GM19372 (cell line): Measurements from ENCODE around the gene SDCBP2.

Experiments used
- ATAC-seq: cut with Tn5 transposase; IDR thresholded peaks from one replicate; pipeline ENCODE4 v1.9.1; 2021; ENCODE audit warnings: mild to moderate bottlenecking, low read depth, moderate library complexity; ENCODE audit not compliant: unreplicated experiment

Gene SDCBP2

GRCh38 chr20:1328680-1329330, at the start of gene SDCBP2:
TSS of gene SDCBP2 (minus strand) at chr20:1329139. CDS start at chr20:1320416, 8,723 bp downstream.
- ATAC-seq, result no peak

DNA sequence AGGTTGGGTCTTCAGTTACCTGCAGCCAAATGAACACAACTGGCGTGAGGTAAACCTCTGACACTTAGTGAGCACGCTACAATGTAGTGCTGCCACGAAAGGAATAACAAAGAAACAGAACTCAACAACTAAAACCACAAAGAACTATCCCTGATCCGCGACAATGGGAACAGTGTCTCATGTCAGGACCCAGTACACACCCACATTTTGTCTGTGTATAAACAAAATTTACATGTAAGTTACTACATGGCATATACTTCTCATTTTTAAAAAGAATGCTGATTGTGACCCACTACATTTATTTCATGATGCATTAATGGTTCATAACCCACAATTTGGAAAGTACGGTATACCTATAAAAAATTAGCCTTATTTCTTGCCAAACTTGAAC, 49.8 kb upstream of the SDCBP2 start:
- ATAC-seq, result no peak

DNA sequence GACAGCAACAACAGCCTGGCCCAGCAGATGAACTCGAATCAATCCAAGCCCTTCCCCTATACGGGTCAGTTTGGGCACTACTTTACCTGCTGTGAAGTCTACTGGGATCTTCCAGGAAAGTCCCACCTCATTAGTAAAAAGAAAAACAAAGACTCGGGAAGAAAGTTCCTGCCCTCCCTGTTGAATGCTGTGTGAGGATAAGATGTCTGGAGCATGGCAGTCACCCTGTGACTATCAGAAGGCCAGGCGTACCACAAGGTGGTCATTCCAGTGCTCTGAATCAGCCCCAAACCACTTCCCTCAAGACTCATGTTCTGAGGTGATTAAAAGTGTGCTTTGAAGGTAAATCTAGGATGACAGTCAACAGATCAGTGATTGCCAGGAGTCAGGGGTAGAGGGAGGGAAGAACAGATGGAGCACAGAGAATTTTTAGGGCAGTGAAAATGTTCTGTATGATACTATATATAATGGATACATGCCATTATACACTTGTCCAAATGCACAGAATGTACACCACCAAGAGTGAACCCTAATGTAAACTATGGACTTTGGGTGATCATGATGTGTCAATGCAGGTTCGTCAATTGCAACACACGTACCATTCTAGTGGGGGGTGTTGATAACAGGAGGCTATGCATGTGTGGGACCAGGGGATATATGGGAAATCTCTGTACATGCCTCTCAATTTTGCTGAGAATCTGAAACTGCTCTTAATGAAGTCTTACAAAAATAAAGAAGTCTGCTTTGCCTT, 49.2 kb upstream of the SDCBP2 start:
- no peak for ATAC-seq

DNA sequence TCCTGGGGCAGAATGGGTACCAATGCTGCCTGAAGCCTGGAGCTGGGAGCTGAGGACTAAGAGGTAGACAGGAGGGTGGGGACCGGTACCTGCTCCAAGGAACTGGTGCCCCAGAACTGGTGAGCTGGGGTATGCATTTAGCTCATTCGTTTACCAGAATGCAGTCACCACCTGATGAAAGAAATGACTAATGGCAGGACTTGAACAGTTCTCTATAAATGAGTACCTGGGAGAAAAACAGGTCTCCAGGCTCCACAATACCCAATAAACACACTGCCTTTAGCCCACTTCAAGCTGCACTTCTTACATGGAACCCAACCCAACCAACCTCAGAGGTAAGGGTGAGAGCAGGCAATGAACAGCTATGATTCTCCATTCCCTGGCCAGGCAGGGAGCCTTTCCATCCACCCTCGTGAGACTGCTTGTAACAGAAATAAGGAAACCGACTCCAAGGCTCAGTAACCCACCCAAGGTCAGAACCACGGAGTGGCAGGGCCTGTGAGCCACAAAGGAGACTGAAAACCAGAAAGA, 48.5 kb upstream of the SDCBP2 start:
- no peak for ATAC-seq

DNA sequence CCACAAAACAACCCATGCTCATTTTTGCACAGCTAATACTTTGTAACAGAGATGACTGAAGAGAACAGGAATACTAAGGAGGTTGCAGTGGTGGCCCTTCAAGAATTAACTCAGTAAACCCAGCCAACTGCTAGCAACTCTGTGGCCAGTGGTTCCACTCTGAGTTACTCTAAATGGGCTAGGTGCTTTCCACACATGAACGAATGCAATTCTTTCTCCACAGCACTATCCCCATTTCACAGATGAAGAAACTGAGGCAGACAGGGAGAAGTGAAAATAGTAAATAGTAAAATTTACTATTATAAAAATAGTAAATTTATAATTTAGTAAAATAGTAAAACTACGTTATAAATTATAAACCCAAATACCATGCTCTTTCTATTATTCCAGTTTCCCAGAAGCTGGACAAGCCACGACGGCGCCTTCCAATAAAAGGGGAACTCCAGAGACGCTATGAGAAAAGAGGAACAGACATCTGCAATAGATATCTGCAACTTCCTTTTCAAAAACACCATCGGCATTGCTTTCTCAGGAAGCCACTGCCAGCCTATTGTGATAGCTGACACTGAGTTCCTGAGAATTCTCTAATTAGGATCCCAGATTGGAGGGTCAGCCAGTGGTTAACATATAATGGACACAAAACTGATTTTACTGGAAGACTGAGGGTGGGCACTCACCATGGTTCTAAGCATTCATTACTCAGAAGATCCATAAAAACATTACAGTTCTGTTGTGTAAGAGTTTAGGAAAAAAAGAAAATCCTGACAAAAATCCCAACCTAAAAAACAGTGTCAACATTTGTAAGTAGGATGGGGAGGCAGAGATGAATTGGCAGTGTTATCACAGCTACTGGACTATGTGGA, 47.7 kb upstream of the SDCBP2 start:
- no peak for ATAC-seq

- ATAC-seq, result no peak
These were observed 47.1 kb upstream of the SDCBP2 start for GRCh38 chr20:1376007-1376406.

GRCh38 chr20:1375515-1375914, 46.6 kb upstream of the SDCBP2 start:
- no peak for ATAC-seq

DNA sequence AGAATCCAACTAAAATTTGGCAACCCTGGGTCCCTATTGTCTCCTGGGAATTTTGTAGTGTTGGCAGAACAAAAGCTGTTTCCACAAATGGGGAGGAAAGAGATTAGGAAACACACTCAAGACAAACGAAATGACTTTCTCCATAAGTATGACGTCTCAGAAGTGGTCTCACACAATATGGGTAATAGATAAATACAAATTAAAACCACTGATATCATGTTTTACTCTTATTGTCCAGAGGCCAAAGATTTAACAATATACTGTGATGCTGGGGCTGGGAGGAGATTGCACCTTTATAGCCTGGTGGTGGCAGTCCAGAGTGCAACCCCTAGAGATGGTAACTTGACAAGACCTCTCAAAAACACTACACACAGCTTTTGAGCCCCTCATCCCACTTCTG, 45.3 kb upstream of the SDCBP2 start:
- ATAC-seq, result no peak

- no peak for ATAC-seq
These were observed 44.7 kb upstream of the SDCBP2 start for GRCh38 chr20:1373614-1374013.

- ATAC-seq, result no peak
These were observed 44.1 kb upstream of the SDCBP2 start for GRCh38 chr20:1373036-1373435.

- no peak for ATAC-seq
These were observed 43.0 kb upstream of the SDCBP2 start for GRCh38 chr20:1371830-1372539.

- no peak for ATAC-seq
These were observed 42.4 kb upstream of the SDCBP2 start for GRCh38 chr20:1371202-1371782.

DNA sequence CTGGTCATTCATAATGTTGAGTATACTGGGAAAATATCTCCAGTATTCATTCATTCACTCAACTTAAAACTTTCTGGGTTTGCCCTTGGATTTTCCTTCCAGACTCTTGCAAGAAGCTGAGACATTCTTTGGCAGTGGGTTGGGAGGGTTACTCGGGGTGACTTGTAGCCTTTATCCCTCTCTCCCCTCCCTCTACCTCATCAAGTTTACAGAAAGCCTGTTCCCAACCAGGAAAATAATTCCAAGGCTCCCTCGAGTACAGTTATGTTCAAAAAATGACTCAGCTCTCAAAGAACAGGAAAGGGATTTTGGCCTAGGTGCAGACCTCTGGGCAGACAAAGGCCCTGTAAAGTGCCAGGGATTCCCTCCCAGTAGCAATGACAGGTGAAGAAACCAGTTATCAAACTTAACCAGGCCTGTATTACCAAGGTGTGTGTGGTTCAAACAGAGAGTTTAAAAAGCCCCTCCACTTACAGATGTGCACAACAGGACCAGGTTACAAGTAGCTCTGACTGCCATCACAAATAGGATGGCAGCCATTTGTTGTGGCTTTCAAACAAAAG, 41.7 kb upstream of the SDCBP2 start:
- ATAC-seq, result no peak

DNA sequence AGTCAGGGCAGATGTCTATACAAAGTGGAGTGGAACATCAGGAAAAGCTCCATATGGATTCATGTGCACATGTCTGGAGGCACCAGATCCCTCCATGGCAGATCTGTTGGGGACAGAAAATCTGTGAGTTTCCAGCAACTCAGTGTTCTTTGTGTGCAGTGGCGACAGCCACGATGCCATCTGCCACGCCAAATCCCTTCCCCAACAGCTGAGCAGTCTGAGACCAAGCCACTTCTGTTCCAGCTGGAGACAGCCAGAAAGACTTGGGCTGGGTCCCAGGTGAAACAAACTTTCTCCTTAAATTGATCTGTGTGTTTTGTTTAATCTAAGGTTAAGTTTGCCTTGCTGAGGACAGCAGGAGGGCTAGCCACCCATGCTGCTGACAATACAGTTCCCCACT, 41.0 kb upstream of the SDCBP2 start:
- no peak for ATAC-seq

DNA sequence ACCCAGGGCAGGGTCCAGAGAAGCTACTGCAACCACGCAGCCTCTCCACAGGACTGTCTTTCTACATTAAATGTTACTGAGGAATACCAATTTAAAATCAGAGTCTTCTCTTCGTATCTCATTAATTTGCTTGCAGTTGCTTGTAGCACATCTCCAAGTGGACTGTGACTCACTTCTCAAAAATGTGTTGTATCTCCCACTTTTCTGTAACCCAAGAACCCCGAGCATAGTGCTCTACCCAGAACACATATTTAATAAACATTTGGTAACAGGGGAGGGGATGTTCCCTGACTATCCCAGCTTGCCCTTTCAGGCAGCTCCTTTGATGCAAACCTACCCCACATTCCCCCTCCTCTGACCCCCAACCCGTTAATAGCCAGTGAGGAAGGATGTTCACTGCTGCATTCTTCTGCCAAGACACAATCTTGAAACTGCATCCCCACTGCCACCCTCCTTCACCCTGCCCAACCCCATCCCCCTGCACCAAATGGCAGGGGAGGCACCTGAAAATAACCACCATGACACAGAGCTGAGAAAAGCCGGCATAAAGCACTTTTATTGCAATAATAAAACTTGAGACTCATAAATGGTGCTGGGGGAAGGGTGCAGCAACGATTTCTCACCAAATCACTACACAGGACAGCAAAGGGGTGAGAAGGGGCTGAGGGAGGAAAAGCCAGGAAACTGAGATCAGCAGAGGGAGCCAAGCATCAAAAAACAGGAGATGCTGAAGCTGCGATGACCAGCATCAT, 39.7 kb upstream of the SDCBP2 start:
- ATAC-seq, result no peak

- ATAC-seq, result no peak
These were observed 38.5 kb upstream of the SDCBP2 start for GRCh38 chr20:1367479-1367878.

DNA sequence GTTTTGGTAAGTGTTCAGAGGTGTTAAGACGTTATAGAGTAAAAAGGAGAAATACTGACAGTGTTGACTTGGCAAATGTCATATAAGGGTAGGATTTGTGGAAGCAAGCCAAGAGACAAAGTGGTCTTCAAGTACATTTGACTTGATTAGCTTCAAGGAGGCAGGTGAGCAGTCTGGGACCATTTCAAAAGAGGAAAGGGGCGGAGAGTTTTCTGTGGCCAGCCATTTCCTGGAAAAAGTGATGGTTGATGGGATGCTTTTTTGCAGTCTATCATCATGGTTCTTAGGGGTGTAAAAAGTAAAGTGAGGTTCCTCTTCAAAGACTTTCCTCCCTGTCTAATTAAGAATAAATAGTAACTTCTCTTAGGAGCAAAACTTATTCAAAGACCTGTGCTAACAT, 35.2 kb upstream of the SDCBP2 start:
- no peak for ATAC-seq

DNA sequence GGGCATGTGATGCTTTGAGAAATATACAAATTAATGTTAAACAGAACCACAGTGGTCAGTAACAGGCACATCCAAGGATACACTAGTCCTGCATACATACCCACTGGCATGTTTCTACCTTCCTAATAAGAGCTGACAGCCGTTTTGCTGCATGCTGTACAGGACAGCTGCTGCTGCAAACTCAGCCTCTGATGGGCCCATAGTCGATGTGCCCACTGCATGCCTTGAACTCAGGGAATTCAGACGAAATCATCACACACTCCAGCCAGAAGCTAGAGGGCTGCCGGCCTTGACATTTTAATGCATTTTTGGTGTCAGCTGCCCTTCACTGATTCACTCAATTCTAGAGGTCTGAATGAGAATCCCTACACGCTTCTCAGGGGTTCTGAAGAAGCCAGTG, 34.6 kb upstream of the SDCBP2 start:
- no peak for ATAC-seq

- ATAC-seq, result no peak
These were observed 33.5 kb upstream of the SDCBP2 start for GRCh38 chr20:1362484-1362883.
